Midbrain (tissue), 1 donor: Measurements from ENCODE around the gene IPO11.
"Not testable (repeated sequence)": the region's sequence is repeated elsewhere in the genome, so short reads cannot be mapped to it uniquely, and the experiment has no call there.

ENCODE experiments used
- DNase-seq: peaks from one replicate; lab custom pipeline; 2025; lab: John Stamatoyannopoulos, UW

Gene IPO11

GRCh38 chr5:62600560-62601252 is 188.1 kb downstream of the IPO11 start:
- no peak for DNase-seq

GRCh38 chr5:62603934-62604333 is 191.4 kb downstream of the IPO11 start:
- no peak for DNase-seq

GRCh38 chr5:62605638-62606037 is 193.1 kb downstream of the IPO11 start:
- DNase-seq = no peak

- no peak for DNase-seq
Measured at GRCh38 chr5:62606878-62607277, 194.3 kb downstream of the IPO11 start.

- DNase-seq = no peak
Measured at GRCh38 chr5:62607615-62608014, 195.1 kb downstream of the IPO11 start.

GRCh38 chr5:62608529-62609511 is 196.3 kb downstream of the IPO11 start:
- DNase-seq = no peak

GRCh38 chr5:62614355-62614754 is 201.8 kb downstream of the IPO11 start:
- no peak for DNase-seq

- no peak for DNase-seq
Measured at GRCh38 chr5:62616615-62617277, 204.2 kb downstream of the IPO11 start.

GRCh38 chr5:62617943-62618342 is 205.4 kb downstream of the IPO11 start:
- no peak for DNase-seq

- DNase-seq = no peak
Measured at GRCh38 chr5:62620761-62621160, 208.2 kb downstream of the IPO11 start.

GRCh38 chr5:62621280-62621679 is 208.7 kb downstream of the IPO11 start:
- no peak for DNase-seq

- DNase-seq = no peak
Measured at GRCh38 chr5:62623271-62623670, 210.7 kb downstream of the IPO11 start.

GRCh38 chr5:62624436-62624835 is 211.9 kb downstream of the IPO11 start:
- DNase-seq = not testable (repeated sequence)

GRCh38 chr5:62626534-62626933 is 214.0 kb downstream of the IPO11 start:
- no peak for DNase-seq

GRCh38 chr5:62627121-62627520 is 214.6 kb downstream of the IPO11 start:
- no peak for DNase-seq

GRCh38 chr5:62627901-62628300 is 215.3 kb downstream of the IPO11 start:
- no peak for DNase-seq

GRCh38 chr5:62631909-62632580 is 219.5 kb downstream of the IPO11 start:
- no peak for DNase-seq

- DNase-seq = no peak
Measured at GRCh38 chr5:62633243-62633642, 220.7 kb downstream of the IPO11 start.

- no peak for DNase-seq
Measured at GRCh38 chr5:62640446-62640845, 227.9 kb downstream of the IPO11 start.

GRCh38 chr5:62642468-62642867 is 229.9 kb downstream of the IPO11 start:
- DNase-seq = no peak

GRCh38 chr5:62643556-62644451 is 231.2 kb downstream of the IPO11 start:
- DNase-seq = no peak
